Ishikawa (cell line): Measurements from ENCODE around the gene EHBP1L1.

ENCODE experiments used
- CREB1 ChIP-seq: IDR thresholded peaks from 2 replicates; pipeline ENCODE4 v1.6.1; 2012; ENCODE audit warnings: low read depth
- EGR1 ChIP-seq: IDR thresholded peaks from 2 replicates; pipeline ENCODE4 v1.6.1; 2012
- EP300 ChIP-seq: IDR thresholded peaks from 2 replicates; pipeline ENCODE4 v1.6.1; 2012; ENCODE audit warnings: borderline replicate concordance
- FOXM1 ChIP-seq: IDR thresholded peaks from 2 replicates; pipeline ENCODE4 v1.6.1; 2012; ENCODE audit warnings: low read depth, borderline replicate concordance
- NFIC ChIP-seq: IDR thresholded peaks from 2 replicates; pipeline ENCODE4 v1.6.1; 2012
- RAD21 ChIP-seq: IDR thresholded peaks from 2 replicates; pipeline ENCODE4 v1.6.1; 2012; ENCODE audit warnings: low read depth
- USF1 ChIP-seq: IDR thresholded peaks from 2 replicates; pipeline ENCODE4 v1.6.1; 2012
- TF ChIP-seq, protein P1 (sequence below): IDR thresholded peaks from 2 replicates; pipeline ENCODE4 v1.6.1; 2012; ENCODE audit warnings: low read depth, mild to moderate bottlenecking

GRCh38 chr11:65569164-65569972 lies 6.5 kb upstream of the EHBP1L1 start:
- TF ChIP-seq, protein P1, sequence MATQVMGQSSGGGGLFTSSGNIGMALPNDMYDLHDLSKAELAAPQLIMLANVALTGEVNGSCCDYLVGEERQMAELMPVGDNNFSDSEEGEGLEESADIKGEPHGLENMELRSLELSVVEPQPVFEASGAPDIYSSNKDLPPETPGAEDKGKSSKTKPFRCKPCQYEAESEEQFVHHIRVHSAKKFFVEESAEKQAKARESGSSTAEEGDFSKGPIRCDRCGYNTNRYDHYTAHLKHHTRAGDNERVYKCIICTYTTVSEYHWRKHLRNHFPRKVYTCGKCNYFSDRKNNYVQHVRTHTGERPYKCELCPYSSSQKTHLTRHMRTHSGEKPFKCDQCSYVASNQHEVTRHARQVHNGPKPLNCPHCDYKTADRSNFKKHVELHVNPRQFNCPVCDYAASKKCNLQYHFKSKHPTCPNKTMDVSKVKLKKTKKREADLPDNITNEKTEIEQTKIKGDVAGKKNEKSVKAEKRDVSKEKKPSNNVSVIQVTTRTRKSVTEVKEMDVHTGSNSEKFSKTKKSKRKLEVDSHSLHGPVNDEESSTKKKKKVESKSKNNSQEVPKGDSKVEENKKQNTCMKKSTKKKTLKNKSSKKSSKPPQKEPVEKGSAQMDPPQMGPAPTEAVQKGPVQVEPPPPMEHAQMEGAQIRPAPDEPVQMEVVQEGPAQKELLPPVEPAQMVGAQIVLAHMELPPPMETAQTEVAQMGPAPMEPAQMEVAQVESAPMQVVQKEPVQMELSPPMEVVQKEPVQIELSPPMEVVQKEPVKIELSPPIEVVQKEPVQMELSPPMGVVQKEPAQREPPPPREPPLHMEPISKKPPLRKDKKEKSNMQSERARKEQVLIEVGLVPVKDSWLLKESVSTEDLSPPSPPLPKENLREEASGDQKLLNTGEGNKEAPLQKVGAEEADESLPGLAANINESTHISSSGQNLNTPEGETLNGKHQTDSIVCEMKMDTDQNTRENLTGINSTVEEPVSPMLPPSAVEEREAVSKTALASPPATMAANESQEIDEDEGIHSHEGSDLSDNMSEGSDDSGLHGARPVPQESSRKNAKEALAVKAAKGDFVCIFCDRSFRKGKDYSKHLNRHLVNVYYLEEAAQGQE = no peak
- no peak for TF ChIP-seq RAD21
- no peak for TF ChIP-seq USF1
- TF ChIP-seq EP300 = no peak
- no peak for TF ChIP-seq NFIC
- TF ChIP-seq FOXM1 = no peak
- no peak for TF ChIP-seq CREB1
- no peak for TF ChIP-seq EGR1
